Eye (tissue), 1 donor: ENCODE data around the gene RHOJ.
A peak's percentile ranks its signal among the peaks of the same experiment; 100 is the strongest.
"Not testable (repeated sequence)": the region's sequence is repeated elsewhere in the genome, so short reads cannot be mapped to it uniquely, and the experiment has no call there.

Experiments
- DNase-seq: peaks from one replicate; pipeline ENCODE4 v3.0.0-alpha.2; 2015

RHOJ gene

GRCh38 chr14:63273129-63273528 lies 68.9 kb downstream of the RHOJ start:
- no peak for DNase-seq

DNA sequence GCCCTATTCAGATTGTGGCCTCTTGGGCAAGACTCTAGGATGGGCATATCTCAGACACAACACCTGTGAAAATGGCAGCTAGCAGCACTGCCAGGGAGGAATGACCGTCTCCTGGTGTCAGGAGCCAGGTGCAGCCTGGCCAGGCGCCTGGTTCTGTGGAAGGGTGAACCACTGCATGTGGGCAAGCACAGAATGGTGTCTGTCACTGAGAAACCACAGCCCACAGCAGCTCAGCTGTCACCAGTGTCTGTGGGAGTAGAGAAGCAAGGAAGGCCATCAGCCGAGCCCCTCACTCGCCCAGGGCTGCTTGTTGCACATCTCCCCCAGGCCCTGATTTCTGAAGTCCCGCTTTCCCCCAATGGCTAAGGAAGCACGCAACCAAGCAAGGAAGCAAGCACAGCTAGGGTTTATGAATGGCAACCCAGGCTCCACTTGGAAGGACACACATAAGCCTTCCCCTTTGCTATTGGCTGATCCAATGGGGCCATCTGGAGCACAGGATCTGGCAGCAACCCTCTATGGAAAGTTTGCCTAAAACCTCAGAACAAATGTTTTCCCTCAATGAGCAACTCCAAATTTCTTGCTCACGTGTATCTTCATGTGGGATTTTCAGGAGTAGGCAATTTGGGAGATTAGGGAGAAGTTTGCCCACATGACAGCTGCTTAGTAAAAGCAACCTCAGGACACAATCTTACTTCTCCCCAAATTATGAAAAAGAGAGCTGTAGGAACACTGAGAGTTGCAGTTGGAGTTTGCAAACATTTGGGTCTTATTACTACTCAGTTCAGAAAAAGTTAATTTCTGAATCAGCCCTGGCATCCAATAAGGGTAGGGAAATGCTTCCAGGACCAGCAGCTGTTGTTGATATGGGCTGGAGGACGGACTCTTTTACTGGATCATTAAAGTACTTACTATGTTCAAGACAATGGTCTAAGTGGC lies 69.7 kb downstream of the RHOJ start:
- no peak for DNase-seq

DNA sequence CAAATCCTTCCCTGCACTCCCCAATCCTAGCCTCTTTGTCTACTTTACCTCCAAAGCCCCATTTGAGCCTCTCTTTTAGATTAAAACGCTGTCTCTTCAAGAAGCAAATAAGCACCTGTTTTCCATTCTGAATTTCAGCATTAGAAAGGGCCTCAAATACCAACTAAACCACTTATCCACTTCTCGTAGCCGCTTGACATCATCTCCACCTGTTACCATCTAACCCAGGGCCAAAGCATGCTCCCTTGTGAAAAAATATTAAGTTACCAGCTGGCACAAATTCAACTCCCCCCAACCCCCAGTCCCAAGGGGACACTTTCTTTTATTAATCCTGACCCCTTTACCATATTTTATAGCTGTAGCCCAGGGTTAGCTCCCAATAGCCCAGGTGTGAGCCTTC lies 71.4 kb downstream of the RHOJ start:
- no peak for DNase-seq

DNA sequence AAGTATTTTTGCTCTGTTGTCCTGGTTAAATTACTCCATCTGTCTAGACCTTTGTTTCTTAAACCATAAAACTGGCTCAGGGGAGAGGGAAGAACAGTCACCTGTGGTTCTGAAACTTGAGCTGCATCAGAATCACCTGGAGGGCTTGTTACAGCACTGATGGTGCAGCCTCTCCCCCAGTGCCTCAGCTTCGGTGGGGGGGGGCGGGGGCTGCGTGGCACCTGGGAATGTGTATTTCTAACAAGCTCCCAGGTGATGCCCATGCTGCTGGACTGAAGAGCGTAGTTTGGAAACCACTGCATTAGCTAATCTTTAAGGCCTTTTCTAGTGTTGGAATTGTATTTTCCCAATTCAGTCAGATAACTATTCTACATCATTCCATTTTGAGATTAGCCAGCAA lies 71.8 kb downstream of the RHOJ start:
- DNase-seq: no peak

DNA sequence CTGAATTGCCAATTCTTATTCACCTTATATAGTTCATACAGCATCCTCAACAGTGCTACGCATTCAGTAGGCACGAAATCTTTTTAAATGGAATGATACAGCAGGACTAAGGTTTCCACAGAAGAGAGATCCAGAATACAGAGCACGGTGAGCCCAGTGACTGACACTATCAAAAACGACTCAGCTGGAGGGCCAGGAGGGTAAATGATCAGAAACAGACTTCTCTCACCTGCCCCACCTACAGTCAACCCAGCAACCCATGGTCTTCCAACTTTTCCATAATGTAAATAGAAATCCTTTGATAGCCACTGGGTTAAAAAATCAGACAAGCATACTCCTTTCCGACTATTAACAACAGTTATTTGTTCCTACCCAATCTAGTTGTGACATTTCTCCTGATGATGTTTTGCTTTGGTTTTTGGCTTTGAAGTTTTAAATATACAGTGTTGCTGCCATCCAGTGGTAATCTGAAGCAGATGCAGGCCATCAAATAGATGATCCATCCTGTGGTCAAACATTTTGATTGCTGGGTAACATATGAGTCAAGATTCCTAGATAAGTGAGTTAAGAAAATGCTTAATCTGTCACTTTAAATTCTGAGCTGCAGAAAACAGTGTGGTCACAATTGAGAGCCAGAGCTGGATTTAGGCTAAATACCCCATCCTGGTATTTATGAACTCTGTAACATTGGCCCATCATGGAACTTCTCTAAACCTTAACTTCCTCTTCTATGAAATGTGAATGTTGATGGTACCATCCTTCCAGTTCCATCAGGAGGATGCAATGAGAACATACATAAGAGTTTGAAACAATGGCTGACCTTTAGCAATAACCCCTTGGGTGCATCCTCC lies 72.5 kb downstream of the RHOJ start:
- DNase-seq: peak; percentile 81

GRCh38 chr14:63277591-63278183 lies 73.4 kb downstream of the RHOJ start:
- DNase-seq: no peak

DNA sequence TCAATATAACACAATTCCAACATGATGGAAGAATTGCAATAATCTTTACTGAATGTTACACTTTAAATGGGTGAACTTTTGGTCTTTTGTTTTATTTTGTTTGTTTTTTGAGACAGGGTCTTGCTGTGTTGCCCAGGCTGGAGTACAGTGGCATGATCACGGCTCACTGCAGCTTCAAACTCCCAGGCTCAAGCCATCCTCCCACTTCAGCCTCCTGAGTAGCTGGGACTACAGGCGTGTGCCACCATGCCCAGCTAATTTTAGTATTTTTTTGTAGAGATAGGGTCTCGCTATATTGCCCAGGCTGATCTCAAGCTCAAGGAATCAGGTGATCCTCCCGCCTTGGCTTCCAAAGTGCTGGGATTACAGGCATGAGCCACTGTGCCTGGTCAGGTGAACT lies 75.7 kb downstream of the RHOJ start:
- not testable (repeated sequence) for DNase-seq

- DNase-seq: no peak
These were observed 79.0 kb downstream of the RHOJ start for GRCh38 chr14:63282997-63283883.

DNA sequence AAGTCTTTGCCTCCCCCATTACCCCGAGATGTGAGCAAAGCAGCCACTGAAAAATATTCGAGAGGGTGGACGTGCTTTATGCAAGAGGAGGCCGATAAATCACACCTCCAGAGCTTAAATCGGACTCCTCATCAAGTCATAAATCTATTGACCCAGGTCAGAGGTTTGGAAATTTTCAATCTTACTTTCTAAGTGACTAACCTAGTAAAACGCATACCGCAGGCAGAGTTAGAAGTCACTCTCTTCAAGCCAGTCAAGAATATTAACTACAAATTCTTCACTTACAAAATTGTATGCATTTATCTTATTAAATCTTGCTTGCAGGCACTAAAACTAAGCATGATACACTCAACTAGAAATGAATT lies 79.6 kb downstream of the RHOJ start:
- no peak for DNase-seq

DNA sequence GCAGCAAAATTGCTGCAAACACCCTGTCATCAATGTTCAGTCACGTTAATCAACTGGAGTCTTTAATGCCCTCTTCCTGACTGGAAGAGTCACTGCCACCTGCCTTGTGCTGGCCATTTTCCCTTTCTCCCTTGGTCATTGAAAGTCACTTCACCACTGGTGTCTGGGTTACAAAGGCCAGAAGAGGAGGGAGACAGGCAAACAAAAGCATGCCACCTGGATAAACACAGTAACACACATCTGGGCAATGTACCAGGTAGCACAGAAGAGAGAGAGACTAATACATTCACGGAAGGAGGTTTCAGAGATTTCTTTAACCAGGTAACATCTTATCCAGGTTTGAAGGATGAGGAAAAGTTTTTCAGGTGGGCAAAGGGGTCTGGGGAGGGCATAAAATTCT lies 81.8 kb downstream of the RHOJ start:
- no peak for DNase-seq

GRCh38 chr14:63287666-63288483 lies 83.6 kb downstream of the RHOJ start:
- no peak for DNase-seq

GRCh38 chr14:63288853-63289252 lies 84.6 kb downstream of the RHOJ start:
- DNase-seq: no peak

DNA sequence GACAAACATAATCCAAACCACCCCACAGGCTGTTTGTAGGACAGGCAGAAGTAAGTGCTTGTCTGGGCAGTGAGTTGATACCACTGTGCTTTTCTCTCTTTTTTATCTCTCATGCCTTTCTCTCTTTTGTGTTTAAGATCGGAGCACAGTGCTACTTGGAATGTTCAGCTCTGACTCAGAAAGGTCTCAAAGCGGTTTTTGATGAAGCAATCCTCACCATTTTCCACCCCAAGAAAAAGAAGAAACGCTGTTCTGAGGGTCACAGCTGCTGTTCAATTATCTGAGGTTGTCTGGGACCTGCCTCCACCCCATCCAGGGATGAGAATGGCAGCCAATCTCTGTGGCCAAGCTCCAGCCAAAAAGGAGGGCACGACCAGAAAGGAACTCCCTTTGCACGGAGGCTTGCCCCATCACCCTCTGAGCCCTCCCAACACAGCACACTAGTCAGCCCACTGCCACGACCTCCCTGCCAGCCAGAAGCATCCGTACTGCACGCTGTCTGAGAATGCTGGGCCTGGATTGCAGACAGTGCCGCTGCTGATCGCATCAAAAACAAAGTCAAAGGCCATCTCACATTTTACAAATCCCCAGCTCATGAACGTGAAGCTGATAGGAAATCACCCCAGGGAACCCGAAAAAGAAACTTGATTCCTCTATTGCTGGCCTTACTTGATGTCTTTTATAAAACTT lies 86.6 kb downstream of the RHOJ start:
- DNase-seq: no peak

DNA sequence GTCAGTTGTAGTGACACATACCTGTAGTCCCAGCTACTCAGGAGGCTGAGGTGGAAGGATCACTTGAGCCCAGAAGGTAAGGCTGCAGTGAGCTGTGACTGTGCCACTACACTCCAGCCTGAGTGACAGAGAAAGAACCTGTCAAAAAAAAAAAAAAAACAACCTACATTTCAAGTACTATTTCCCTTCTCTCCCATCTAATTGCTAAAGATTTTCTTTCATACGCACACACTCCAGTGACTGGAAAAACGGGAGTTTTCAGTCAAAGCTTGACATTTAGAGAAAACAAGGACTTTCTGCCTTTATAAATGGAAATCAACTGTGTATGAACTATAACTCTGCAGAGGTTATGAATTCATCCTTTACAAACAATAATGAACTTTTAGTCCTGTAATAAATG lies 88.6 kb downstream of the RHOJ start:
- DNase-seq: no peak

DNA sequence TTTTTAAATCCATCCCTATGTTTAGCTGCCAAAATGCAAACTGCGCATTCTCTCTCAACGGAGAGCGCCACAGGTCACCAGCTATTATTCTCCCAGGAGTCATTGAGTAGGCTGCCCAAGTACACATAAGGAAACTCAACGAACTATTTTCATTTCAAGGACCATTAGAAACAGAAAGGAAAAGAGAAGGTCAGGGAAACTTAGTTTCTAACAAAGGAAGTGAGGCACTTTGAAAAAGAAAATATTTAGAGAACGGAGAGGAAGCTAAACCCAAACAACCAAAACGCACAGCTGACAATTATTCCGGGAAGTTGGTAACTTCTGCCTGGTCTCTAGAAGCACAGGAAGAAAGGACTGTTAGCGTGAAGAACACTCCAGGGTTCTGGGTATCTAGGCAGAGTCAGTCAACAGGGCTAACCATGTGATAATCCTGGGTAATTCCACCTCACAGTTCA lies 91.0 kb downstream of the RHOJ start:
- DNase-seq: no peak

DNA sequence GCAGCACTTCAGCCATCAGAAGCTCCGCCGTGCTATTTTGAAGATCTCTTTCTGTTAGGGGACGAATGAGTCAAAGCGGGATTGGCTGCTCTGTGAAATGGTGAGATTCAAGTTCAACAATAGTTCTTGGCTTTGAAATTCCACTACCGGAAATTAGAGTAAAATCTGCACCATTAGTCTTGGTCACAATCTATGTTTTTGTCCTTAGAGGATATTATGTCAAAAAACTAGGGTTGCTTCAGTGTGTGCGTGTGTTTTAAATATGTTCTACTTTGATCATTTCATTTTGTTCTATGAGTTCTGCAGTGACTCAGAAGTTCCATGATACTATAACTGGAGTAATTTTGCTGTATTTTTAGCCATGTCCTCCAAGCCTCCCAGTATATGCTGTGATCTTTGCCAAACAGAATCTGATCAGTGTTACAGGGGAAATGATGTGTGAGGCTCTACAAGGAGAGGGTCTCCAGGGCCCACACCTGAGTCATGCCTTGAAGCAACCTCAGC lies 91.9 kb downstream of the RHOJ start:
- no peak for DNase-seq

DNA sequence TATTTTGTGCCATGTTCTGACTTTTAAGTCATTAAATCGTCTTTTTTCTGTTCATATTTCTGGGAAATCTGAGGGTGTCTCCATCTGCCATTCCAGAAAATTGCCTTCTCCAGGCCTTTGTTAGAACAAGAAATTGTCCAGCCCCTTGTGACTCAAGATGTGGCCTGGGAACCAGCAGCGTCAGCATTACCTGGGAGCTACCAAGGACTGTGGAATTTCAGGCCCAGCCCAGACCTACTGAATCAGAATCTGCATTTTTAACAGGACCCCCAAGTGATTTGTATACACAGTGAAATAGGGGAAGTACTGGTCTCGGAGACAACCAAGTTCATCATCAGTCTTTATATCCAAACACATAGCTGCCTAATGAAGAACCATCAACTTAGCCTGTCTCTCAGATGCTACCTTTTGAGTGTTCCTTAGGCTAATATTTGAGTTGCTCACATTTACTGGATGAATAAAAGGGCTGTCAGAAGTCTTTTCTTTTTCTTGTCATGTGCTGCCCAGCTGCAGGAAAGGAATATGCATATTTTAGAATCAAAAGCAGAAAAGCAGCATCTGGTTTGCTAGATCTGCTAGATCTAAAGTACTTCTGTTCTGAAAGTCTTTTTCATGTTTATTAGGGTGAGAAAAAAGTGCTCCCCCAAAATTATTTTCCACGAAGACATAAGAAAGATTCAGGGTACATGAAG lies 93.3 kb downstream of the RHOJ start:
- no peak for DNase-seq

GRCh38 chr14:63299351-63300110 lies 95.3 kb downstream of the RHOJ start:
- no peak for DNase-seq

- DNase-seq: no peak
These were observed 96.6 kb downstream of the RHOJ start for GRCh38 chr14:63300854-63301253.
